ENCODE measurements around the gene POLH. TPM values are rescaled to one million over a fixed set of nuclear protein-coding genes. Genes with fewer than 3 reads are reported as not detected.
A peak's percentile ranks its signal among the peaks of the same experiment; 100 is the strongest.
"Not testable (repeated sequence)": the region's sequence is repeated elsewhere in the genome, so short reads cannot be mapped to it uniquely, and the experiment has no call there.

POLH gene
- 64.3 and 67.3 TPM in 2 replicates for total RNA-seq (2014; rRNA removed; shearing (Covaris generic))
- 93.5 and 120 TPM in 2 replicates for total RNA-seq (2022)
- Bru-seq, nascent RNA, result percentile 87 among the genes with signal in this experiment
- BruChase-seq, experiment 1, labeled RNA remaining after a 6-hour chase, result percentile 90 among the genes with signal in this experiment
- percentile 91 among the genes with signal in this experiment for BruChase-seq, experiment 2, labeled RNA remaining after a 2-hour chase
- long read RNA-seq, transcript POLH-202 (11 exons, 3,540 nt), result major isoform, 35 of 70 reads
- long read RNA-seq, partial matches to known transcripts, result 8 of 70 reads
- long read RNA-seq, other reads (novel, unspliced or antisense), result 27 of 70 reads

DNA sequence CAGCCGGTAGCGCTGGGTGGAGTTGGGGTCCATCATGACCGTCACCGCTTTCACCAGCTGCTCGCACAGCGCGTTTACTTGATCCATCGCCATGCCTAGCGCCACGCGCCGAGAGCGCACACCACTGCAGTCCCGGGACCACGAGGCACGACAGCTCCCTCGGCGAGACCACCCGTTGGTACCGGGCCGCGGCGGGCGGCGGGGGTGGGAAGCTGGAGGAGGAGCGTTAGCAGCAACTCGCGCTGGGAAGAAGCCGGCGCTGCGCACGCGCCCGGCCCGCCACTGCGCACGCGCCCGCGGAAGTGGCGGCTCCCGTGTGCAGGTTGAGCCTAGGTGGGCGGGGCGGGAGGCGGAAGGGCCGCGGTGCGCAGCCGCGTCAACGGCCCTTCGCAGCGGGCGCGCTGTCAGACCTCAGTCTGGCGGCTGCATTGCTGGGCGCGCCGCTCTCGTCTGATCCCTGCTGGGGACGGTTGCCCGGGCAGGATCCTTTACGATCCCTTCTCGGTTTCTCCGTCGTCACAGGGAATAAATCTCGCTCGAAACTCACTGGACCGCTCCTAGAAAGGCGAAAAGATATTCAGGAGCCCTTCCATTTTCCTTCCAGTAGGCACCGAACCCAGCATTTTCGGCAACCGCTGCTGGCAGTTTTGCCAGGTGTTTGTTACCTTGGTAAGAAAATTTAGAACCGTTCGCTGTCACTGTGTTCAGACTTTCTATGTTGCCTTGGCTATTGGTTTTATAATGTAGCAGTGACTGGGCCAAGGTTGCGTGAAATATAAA lies at the start of gene POLH, which contains the start of gene XPO5:
Gene POLH, plus strand, starts transcription at position 414 of the 780 bp plus-strand sequence. CDS start 6,135 bp downstream, outside the sequence.
Gene XPO5, minus strand, starts transcription at position 267 of the 780 bp plus-strand sequence. Its CDS starts 174 bp downstream, at position 93.
- H3K27ac ChIP-seq (ENCODE audit: low read depth, low read length, poor library complexity, severe bottlenecking), result peak within 1 kb of the TSS; percentile 92
- H3K4me3 ChIP-seq (ENCODE audit: low read depth, low read length, poor library complexity, severe bottlenecking), result peak within 1 kb of the TSS; percentile 99
- H2AFZ ChIP-seq (ENCODE audit: low read length), result peak within 1 kb of the TSS; percentile 56
- BruUV-seq (replicated peaks), result no TSS peak
- TF ChIP-seq CTCF (conservative IDR thresholded peaks at IDR 0.05; ENCODE audit: low read length), result 0 out of 2 replicates have a peak, but pooled peaks have one; percentile 27
- TF ChIP-seq EZH2phosphoT487 (IDR thresholded peaks at IDR 0.05; ENCODE audit: borderline replicate concordance, low read depth, low read length), result no peak
- H3K9me2 ChIP-seq (ENCODE audit: insufficient read depth, low read length), result no peaks in the 10 kb centered on the region
- H3K4me1 ChIP-seq (ENCODE audit: insufficient read depth, low read length, poor library complexity, severe bottlenecking), result peaks cover 23% of the 10 kb centered on the region
- CTCF ChIA-PET (ENCODE audit: unreplicated experiment), result no interaction called here
- DNase-seq (ENCODE audit: low spot score), result peak; percentile 94
- peaks cover 9% of the 10 kb centered on the region for H4K20me1 ChIP-seq (ENCODE audit: insufficient read depth, low read length)
- intact Hi-C loops (cut with micrococcal nuclease; ENCODE audit: unreplicated experiment), result loop anchor here (1.0 kb wide), 1 partner anchor 53 kb away; the partner anchor contains the start of gene GTPBP2
- peaks cover 51% of the 10 kb centered on the region for H3K36me3 ChIP-seq (ENCODE audit: insufficient read depth, low read length)
- peaks cover 69% of the 10 kb centered on the region for H3K79me2 ChIP-seq (ENCODE audit: insufficient read depth, low read depth, low read length)
- POLR2A ChIA-PET, result interaction anchor here (0.6 to 1.8 kb wide), 5 partner anchors 14 to 835 kb away, joined by 3 to 7 read pairs (median 4); no protein-coding TSS in a partner anchor
- H3K4me2 ChIP-seq (ENCODE audit: low read length), result peak within 1 kb of the TSS; percentile 87
- H3K9me3 ChIP-seq (ENCODE audit: low read length), result no peaks in the 10 kb centered on the region

DNA sequence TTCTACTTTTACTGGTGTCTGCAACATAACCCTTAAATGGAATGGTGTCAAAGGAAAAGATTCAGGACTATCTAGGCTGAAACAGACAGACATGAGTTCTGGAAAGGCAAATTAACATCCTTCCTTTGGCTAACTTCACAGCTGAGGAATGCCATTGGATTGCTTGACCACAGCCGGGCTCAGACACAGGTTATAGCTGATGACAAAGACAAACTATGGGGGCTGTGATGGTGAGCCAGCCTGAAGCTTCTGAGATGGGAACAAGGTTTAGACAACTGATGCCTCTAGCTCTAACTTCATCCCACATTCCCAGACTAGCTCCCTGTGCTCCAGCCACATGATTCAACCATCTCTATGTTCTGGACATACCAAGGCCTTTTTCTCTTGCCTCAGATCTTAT lies 43.8 kb upstream of the POLH start:
- H3K4me3 ChIP-seq (ENCODE audit: low read depth, low read length, poor library complexity, severe bottlenecking), result no peak overlapping the region
- peaks cover 89% of the 10 kb centered on the region for H3K36me3 ChIP-seq (ENCODE audit: insufficient read depth, low read length)
- no peaks in the 10 kb centered on the region for H4K20me1 ChIP-seq (ENCODE audit: insufficient read depth, low read length)
- ChIA-PET POLR2A (interaction anchor here (0.5 to 1.5 kb wide), 5 partner anchors 13 to 188 kb away, joined by 3 to 5 read pairs (median 3); no protein-coding TSS in a partner anchor), CTCF (ENCODE audit: unreplicated experiment) (no interaction called here)
- H3K4me2 ChIP-seq (ENCODE audit: low read length), result no peak overlapping the region
- H3K27ac ChIP-seq (ENCODE audit: low read depth, low read length, poor library complexity, severe bottlenecking), result no peak overlapping the region
- DNase-seq (ENCODE audit: low spot score), result no peak
- H2AFZ ChIP-seq (ENCODE audit: low read length), result no peak overlapping the region
- intact Hi-C loops (cut with micrococcal nuclease; ENCODE audit: unreplicated experiment), result no loop called here
- BruUV-seq (replicated peaks), result no TSS peak
- H3K4me1 ChIP-seq (ENCODE audit: insufficient read depth, low read length, poor library complexity, severe bottlenecking), result no peaks in the 10 kb centered on the region
- H3K9me2 ChIP-seq (ENCODE audit: insufficient read depth, low read length), result no peaks in the 10 kb centered on the region
- no peaks in the 10 kb centered on the region for H3K79me2 ChIP-seq (ENCODE audit: insufficient read depth, low read depth, low read length)
- no peak for TF ChIP-seq CTCF (conservative IDR thresholded peaks at IDR 0.05; ENCODE audit: low read length)
- no peak for TF ChIP-seq EZH2phosphoT487 (IDR thresholded peaks at IDR 0.05; ENCODE audit: borderline replicate concordance, low read depth, low read length)
- no peaks in the 10 kb centered on the region for H3K9me3 ChIP-seq (ENCODE audit: low read length)

DNA sequence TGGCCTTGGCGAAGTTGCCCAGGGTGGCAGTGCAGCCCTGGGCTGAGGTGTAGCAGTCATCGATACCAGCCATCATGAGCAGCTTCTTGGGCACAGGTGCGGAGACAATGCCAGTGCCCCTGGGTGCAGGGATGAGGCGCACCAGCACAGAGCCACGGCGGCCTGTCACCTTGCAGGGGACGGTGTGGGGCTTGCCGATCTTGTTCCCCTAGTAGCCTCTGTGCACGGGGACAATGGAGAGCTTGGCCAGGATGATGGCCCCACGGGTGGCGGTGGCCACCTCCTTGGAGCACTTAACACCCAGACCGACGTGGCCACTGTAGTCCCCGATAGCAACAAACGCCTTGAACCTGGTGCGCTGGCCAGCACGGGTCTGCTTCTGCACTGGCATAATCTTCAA lies 37.0 kb upstream of the POLH start:
- not testable (repeated sequence) for BruUV-seq (replicated peaks)

DNA sequence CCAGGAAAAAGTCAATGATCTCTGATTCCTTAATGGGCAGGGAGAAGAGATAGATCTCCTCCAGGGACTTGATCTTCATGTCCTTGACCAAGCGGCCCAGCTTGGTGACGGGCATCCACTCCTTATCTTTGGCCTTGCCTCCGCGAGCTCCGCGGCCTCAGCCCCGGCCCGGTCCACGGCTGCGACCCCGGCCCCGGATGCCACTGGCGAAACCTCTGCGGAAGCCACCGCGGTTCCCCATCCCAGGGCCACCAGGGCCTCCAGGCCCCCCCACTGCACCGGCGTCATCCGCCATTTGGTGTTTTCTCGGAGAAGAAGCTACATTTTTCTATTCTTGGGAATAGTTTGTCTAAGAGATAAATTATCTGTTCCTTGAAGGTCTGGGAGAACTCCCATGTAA lies 36.6 kb upstream of the POLH start:
- H3K9me3 ChIP-seq (ENCODE audit: low read length); BruUV-seq (replicated peaks); H3K9me2 ChIP-seq (ENCODE audit: insufficient read depth, low read length); DNase-seq (ENCODE audit: low spot score); H3K4me3 ChIP-seq (ENCODE audit: low read depth, low read length, poor library complexity, severe bottlenecking); H3K4me1 ChIP-seq (ENCODE audit: insufficient read depth, low read length, poor library complexity, severe bottlenecking); CTCF ChIA-PET (ENCODE audit: unreplicated experiment); intact Hi-C loops (cut with micrococcal nuclease; ENCODE audit: unreplicated experiment); H4K20me1 ChIP-seq (ENCODE audit: insufficient read depth, low read length); H2AFZ ChIP-seq (ENCODE audit: low read length); H3K27ac ChIP-seq (ENCODE audit: low read depth, low read length, poor library complexity, severe bottlenecking); H3K4me2 ChIP-seq (ENCODE audit: low read length); H3K79me2 ChIP-seq (ENCODE audit: insufficient read depth, low read depth, low read length): not testable (repeated sequence)
- POLR2A ChIA-PET, result interaction anchor here (0.7 kb wide), 1 partner anchor 157 kb away, joined by 3 read pairs; no protein-coding TSS in a partner anchor
- peaks cover 89% of the 10 kb centered on the region for H3K36me3 ChIP-seq (ENCODE audit: insufficient read depth, low read length)

More for the DNA sequence above, 37.0 kb upstream of the POLH start:
- POLR2A ChIA-PET, result interaction anchor here (0.7 kb wide), 1 partner anchor 157 kb away, joined by 3 read pairs; no protein-coding TSS in a partner anchor
- peaks cover 89% of the 10 kb centered on the region for H3K36me3 ChIP-seq (ENCODE audit: insufficient read depth, low read length)
- H3K9me3 ChIP-seq (ENCODE audit: low read length); intact Hi-C loops (cut with micrococcal nuclease; ENCODE audit: unreplicated experiment); H3K79me2 ChIP-seq (ENCODE audit: insufficient read depth, low read depth, low read length); H3K4me3 ChIP-seq (ENCODE audit: low read depth, low read length, poor library complexity, severe bottlenecking); CTCF ChIA-PET (ENCODE audit: unreplicated experiment); H3K4me2 ChIP-seq (ENCODE audit: low read length); H4K20me1 ChIP-seq (ENCODE audit: insufficient read depth, low read length); H3K27ac ChIP-seq (ENCODE audit: low read depth, low read length, poor library complexity, severe bottlenecking); H3K4me1 ChIP-seq (ENCODE audit: insufficient read depth, low read length, poor library complexity, severe bottlenecking); H2AFZ ChIP-seq (ENCODE audit: low read length); H3K9me2 ChIP-seq (ENCODE audit: insufficient read depth, low read length); DNase-seq (ENCODE audit: low spot score): not testable (repeated sequence)

All from OCI-LY7 (cell line).